Left lung (tissue), 10 donors: ENCODE data around the gene DLG1. TPM values are rescaled to one million over a fixed set of nuclear protein-coding genes. Genes with fewer than 3 reads are reported as not detected.
"Not testable (repeated sequence)": the region's sequence is repeated elsewhere in the genome, so short reads cannot be mapped to it uniquely, and the experiment has no call there.

Experiments
- ATAC-seq: fragments of 200-7000 bp; cut with Tn5 transposase; one replicate; pipeline ENCODE4 v1.9.1; 2020; ENCODE audit warnings: moderate library complexity
- DNase-seq, 4 donors: peaks; one replicate each; pipeline ENCODE4 v3.0.0-alpha.2; 2013 to 2020
- H3K27ac ChIP-seq, 2 donors: fragments of 200-600 bp; sonication (generic) in 1 of 2; one replicate each; pipeline versions ENCODE4 v1.5.0 to v1.8.0; 2020 to 2021
- H3K27me3 ChIP-seq, 2 donors: fragments of 200-600 bp; sonication (generic) in 1 of 2; one replicate each; pipeline versions ENCODE4 v1.5.0 to v1.8.0; 2020 to 2021
- H3K36me3 ChIP-seq, 2 donors: fragments of 200-600 bp; sonication (generic) in 1 of 2; one replicate each; pipeline versions ENCODE4 v1.5.0 to v1.8.0; 2020 to 2021
- H3K4me1 ChIP-seq, 2 donors: fragments of 200-600 bp; one replicate each; pipeline ENCODE4 v1.8.0; 2021
- H3K4me3 ChIP-seq, 2 donors: fragments of 200-600 bp; sonication (generic) in 1 of 2; one replicate each; pipeline versions ENCODE4 v1.5.0 to v1.8.0; 2020 to 2021; ENCODE audit warnings: mild to moderate bottlenecking in 1 of 2
- H3K9me3 ChIP-seq, 2 donors: fragments of 200-600 bp; sonication (generic) in 1 of 2; one replicate each; pipeline versions ENCODE4 v1.5.0 to v1.8.0; 2020 to 2021
- CTCF ChIP-seq, 2 donors: fragments of 200-600 bp; sonication (generic) in 1 of 2; IDR thresholded peaks; one replicate each; pipeline versions ENCODE4 v1.5.0 to v1.8.0; 2021; ENCODE audit warnings: antibody characterized with exemption in 2 of 2
- intact Hi-C, 2 donors: fragments of 100-400 bp; cut with DNase I; formaldehyde crosslinking; loops; one replicate each; pipeline versions ENCODE4 v1.11.2 to v1.14.2; 2022
- polyA plus RNA-seq, 6 donors: library from polyadenylated mRNA; unstranded; fragments of 120-200 nt; gene quantifications; one replicate each; pipeline ENCODE4 v1.2.1, GENCODE V29; 2013; ENCODE audit not compliant: insufficient read length in 6 of 6
- total RNA-seq, 2 donors: library from RNA; stranded (reverse); fragmentation: NEBNext Ultra II Directional; extraction: Animal tissue kit (Norgen Biotek cat#: 25700); gene quantifications; one replicate each; pipeline ENCODE4 v1.2.1, GENCODE V29; 2021
- donor health status: DM: no; HTN: yes; CAD: no.
- donor health status: DM: no; HTN: no; CAD: no.

The DLG1 gene
- total and polyA plus RNA-seq, 8 donors, result 71.0 to 89.9 (median 83.2) TPM

- H3K4me3 ChIP-seq, result no peak overlapping the region
- peaks cover 0 to 42% of the 10 kb centered on the region in 2 donors for H3K4me1 ChIP-seq
- TF ChIP-seq CTCF (IDR thresholded peaks at IDR 0.05), result no peak
- DNase-seq, result no peak
- no peak for ATAC-seq
- no peak overlapping the region for H3K27ac ChIP-seq
- H3K27me3 ChIP-seq, result no peaks in the 10 kb centered on the region
- intact Hi-C loops, result no loop called here
- no peaks in the 10 kb centered on the region for H3K36me3 ChIP-seq
- H3K9me3 ChIP-seq, result no peaks in the 10 kb centered on the region
Observed at GRCh38 chr3:197219619-197220018, 78.8 kb downstream of the DLG1 start.

DNA sequence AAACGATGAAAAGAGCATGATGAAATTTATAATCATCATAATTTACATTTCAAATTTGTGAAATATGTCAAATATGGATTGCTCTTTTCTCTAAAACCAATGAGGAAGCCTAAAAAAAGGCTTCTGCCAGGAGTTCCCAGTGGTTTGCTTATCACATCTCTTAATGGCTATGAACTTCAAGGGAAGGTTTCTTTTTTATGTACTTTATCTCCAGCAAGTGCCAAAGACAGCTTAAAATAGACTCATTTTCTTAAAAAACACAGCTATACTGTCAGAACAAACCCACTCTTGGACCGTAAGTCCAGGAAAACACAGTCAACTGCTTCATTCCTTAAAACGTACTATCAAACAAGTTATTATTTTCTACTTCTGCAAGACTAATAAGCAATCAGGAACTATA is 80.2 kb downstream of the DLG1 start:
- intact Hi-C loops, result no loop called here
- H3K4me3 ChIP-seq, result no peak overlapping the region
- no peaks in the 10 kb centered on the region for H3K36me3 ChIP-seq
- H3K27ac ChIP-seq, result no peak overlapping the region
- ATAC-seq, result no peak
- H3K4me1 ChIP-seq, result peaks cover 0 to 34% of the 10 kb centered on the region in 2 donors
- no peak for TF ChIP-seq CTCF (IDR thresholded peaks at IDR 0.05)
- no peaks in the 10 kb centered on the region for H3K27me3 ChIP-seq
- no peaks in the 10 kb centered on the region for H3K9me3 ChIP-seq
- no peak for DNase-seq

DNA sequence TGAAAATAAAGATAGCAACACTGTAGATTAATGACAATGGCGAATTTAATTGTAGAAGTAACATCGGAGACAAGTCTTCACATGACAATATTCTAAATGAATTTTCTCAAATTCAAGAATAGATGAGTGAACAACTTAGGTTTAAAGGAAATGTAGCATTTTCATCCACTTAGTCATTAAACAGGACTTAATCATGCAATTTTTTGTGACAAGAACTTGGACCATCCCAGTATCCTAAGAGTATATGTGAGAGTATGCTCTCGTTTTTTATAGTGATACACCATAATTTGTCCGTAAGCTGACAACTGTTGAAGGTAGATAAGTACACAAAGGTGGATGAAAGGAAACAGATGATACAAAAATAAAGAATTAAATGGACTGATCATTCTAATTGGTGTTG is 81.5 kb downstream of the DLG1 start:
- Histone ChIP-seq H3K27me3 (no peaks in the 10 kb centered on the region), H3K36me3 (no peaks in the 10 kb centered on the region), H3K4me1 (peaks cover 0 to 22% of the 10 kb centered on the region in 2 donors), H3K9me3 (no peaks in the 10 kb centered on the region), H3K4me3 (no peak overlapping the region), H3K27ac (peak overlapping the region in 1 of 2 donors; percentile 54)
- intact Hi-C loops, result no loop called here
- no peak for TF ChIP-seq CTCF (IDR thresholded peaks at IDR 0.05)
- DNase-seq (no peak), ATAC-seq (no peak)

DNA sequence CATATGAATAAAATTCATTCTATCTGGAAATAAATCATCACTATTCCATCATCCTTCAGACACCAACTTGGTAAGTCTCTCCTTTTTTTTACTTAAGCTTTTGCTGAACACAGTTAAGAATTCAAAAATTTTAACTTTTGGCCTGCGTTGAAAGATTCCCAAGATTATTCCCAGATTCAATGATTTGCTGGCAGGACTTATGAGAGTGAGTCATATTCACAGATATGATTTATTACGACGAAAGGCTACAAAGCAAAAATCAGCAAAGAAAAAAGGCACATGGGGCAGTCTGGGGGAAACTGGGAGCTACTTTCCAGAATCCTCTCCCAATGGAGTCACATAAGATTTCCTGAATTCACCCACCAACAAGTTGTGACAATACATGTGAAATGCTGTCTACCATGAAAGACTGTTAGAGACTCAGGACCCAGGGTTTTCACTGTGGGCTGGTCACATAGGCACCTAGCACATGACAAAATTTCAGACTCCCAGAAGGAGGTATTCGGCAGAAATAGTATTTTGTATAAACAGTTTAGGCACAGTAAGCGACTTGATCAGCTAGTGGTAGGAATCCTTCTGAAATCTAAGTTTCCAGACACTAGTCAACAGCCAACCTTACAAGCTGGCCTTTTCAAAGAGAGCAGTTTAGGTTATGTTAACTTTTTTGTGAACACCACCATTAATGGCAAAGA is 82.1 kb downstream of the DLG1 start:
- DNase-seq (no peak), ATAC-seq (peak; percentile 21)
- Histone ChIP-seq H3K9me3 (no peaks in the 10 kb centered on the region), H3K27ac (peak overlapping the region; percentile 38 to 54), H3K27me3 (no peaks in the 10 kb centered on the region), H3K4me3 (no peak overlapping the region), H3K36me3 (no peaks in the 10 kb centered on the region), H3K4me1 (peaks cover 0 to 16% of the 10 kb centered on the region in 2 donors)
- intact Hi-C loops, result no loop called here
- TF ChIP-seq CTCF (IDR thresholded peaks at IDR 0.05), result no peak

DNA sequence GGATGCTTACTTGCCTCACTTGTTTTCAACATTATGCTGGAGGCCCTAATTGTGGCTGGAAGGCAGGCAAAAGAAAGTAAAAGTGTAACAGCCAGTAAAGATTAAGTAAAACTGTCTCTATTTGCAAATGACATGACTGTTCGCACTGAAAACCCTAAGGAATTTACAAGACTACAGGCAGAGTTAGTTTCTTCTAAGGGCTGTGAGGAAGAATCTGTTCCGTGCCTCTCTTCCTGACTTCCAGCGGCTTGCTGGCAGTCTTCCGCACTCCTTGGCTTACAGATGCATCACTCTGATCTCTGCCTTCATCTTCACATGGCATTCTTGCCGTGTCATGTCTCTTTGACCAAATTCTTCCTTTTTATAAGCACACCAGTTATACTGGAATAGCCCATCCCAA is 86.1 kb downstream of the DLG1 start:
- H3K27me3 ChIP-seq, result no peaks in the 10 kb centered on the region
- DNase-seq (no peak), ATAC-seq (no peak)
- intact Hi-C loops, result no loop called here
- H3K36me3 ChIP-seq, result no peaks in the 10 kb centered on the region
- H3K9me3 ChIP-seq, result no peaks in the 10 kb centered on the region
- TF ChIP-seq CTCF (IDR thresholded peaks at IDR 0.05), result no peak
- no peak overlapping the region for H3K4me3 ChIP-seq
- no peak overlapping the region for H3K27ac ChIP-seq
- H3K4me1 ChIP-seq, result peaks cover 0 to 19% of the 10 kb centered on the region in 2 donors

- DNase-seq, H3K36me3 ChIP-seq, H3K27ac ChIP-seq, H3K27me3 ChIP-seq, intact Hi-C loops, ATAC-seq, H3K9me3 ChIP-seq, H3K4me3 ChIP-seq: not testable (repeated sequence)
- H3K4me1 ChIP-seq, result peaks cover 0 to 19% of the 10 kb centered on the region in 2 donors
Observed at GRCh38 chr3:197211698-197212097, 86.7 kb downstream of the DLG1 start.
